DMS 273 treated with DMSO at 0.1 percent for 48 hours (cell line): ENCODE data around the gene SEMA6B.
A peak's percentile ranks its signal among the peaks of the same experiment; 100 is the strongest.
"Not testable (repeated sequence)": the region's sequence is repeated elsewhere in the genome, so short reads cannot be mapped to it uniquely, and the experiment has no call there.

Experiments used
- DNase-seq: peaks from one replicate; lab custom pipeline; 2025; lab: John Stamatoyannopoulos, UW

SEMA6B gene

GRCh38 chr19:4547303-4548237 lies 11.9 kb downstream of the SEMA6B start:
- DNase-seq = no peak

- DNase-seq = no peak
Observed at GRCh38 chr19:4543842-4544647, 15.4 kb downstream of the SEMA6B start.

DNA sequence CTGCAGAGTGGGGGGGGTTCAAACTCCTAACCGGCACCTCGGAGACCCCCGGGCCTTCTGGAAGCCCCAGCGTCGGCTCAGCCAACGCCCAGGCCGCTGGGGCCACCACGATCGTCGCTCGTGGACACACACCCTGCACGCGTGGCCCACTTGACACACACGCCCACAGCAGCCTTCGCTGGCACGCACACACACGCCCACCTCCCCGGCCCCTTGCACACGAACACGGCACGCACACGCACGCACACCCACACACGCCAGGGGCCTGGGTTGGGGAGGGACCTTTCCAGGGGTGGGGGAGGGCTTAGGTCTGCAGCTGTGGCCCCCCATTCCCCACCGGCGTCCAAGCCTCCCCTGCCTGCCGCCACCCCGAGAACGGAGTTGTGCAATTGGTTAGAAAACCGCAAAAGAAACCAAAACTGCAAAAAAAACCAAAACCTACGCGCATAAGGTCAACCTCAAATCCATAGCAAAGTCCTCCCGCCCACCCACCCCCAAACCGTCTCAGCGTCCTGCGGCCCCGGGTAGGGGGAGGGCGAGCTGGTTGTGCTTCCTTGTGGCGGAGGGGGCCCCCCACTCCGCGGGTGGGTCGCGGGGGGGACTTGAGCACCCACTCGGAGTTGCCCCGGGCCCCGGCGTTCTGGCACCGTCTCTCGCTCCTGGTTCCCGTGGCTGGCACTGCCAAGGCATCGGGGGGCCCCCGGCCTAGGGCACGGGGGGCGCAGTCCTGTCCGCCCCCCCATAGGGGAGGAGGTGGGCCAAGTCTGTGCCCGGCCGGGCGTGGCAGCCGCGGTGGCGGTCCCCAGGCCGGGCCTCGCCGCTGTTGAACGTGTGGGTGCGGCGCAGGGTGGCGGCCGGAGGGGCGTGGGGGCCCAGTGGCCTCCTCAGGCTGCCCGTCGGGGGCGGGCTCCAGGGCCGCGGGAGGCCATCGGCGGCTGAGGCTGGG lies 16.3 kb downstream of the SEMA6B start:
- no peak for DNase-seq

DNA sequence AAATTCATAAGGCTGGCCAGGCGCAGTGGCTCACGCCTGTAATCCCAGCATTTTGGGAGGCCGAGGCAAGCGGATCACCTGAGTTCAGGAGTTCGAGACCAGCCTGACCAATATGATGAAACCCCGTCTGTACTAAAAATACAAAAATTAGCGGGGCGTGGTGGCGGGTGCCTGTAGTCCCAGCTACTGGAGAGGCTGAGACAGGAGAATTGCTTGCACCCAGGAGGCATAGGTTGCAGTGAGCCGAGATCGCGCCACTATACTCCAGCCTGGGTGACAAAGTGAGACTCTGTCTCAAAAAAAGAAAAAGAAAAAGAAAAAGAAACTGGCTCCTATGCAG lies 17.7 kb downstream of the SEMA6B start:
- DNase-seq = not testable (repeated sequence)

DNA sequence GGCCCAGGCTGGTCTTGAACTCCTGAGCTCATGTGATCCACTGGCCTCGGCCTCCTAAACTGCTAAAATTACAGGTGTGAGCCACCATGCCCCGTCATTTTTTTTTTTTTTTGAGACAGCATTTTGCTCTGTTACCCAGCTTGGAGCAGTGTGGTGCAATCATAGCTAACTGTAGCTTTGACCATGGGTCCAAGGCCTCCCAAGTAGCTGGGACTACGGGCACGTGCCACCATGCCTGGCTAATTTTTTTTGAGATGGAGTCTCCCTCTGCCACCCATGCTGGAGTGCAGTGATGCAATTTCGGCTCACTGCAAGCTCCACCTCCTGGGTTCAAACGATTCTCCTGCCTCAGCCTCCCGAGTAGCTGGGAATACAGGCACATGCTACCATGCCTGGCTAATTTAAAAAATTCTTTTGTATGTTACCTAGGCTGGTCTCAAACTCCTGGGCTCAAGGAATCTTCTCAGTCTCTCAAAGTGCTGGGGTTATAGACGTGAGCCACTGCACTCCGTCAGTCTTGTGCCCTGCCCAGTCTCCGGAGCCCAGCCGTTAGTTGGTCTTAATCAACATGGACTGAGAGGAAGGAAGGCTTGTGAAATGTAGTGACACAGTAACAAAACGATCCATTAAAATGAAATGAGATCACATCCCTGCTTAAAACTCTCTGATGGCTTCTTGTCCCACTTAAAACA lies 18.2 kb downstream of the SEMA6B start:
- DNase-seq = no peak

DNA sequence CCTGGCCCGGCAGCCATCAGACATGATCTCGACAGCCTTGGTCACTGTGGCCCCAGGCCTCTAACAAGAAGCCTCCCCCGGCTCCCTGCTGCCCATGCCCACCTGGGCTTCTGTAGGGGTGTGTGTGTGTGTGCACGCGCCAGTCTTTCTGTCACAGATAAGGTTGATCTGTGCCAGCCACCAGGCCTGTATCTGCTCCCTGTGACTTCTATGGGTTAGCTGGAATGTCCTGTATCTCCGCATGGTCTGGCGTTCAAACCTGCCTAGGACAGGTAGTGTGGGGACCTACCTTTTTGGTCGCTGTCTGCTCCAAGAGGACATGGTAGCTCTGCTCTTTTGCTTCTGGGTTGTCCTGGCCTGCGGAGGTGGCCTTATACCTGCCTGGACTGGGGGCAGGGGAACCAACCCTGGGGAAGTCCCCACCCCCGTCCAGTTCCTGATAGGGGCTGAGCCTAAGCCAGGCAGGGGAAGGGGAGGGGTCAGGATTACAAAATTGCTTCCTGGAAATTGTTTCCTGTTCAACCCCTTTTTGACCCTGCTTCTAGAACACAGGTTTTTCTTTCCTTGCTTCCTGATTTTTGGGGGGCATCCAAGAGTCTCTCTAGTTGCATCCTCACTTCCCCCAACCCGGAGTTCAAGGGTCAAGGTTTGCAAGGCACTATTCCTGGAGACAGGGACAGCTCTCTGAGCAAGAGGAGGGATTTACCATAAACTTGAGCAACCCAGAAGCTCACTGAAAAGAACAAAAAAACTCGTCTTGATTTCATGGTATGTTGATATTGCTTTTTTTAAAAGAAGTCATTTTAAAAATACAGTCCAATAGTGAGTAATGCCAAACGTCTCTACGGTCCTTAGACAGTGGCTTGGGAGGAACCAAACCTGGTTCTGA lies 19.5 kb downstream of the SEMA6B start, which contains the start of gene LRG1:
Gene LRG1, minus strand, starts transcription at position 344 of the 889 bp plus-strand sequence. Its CDS starts 23 bp downstream, at position 321.
- DNase-seq = no peak

- no peak for DNase-seq
Observed at GRCh38 chr19:4539169-4539692, 20.3 kb downstream of the SEMA6B start.

GRCh38 chr19:4538601-4538954 lies 20.9 kb downstream of the SEMA6B start:
- DNase-seq = no peak

DNA sequence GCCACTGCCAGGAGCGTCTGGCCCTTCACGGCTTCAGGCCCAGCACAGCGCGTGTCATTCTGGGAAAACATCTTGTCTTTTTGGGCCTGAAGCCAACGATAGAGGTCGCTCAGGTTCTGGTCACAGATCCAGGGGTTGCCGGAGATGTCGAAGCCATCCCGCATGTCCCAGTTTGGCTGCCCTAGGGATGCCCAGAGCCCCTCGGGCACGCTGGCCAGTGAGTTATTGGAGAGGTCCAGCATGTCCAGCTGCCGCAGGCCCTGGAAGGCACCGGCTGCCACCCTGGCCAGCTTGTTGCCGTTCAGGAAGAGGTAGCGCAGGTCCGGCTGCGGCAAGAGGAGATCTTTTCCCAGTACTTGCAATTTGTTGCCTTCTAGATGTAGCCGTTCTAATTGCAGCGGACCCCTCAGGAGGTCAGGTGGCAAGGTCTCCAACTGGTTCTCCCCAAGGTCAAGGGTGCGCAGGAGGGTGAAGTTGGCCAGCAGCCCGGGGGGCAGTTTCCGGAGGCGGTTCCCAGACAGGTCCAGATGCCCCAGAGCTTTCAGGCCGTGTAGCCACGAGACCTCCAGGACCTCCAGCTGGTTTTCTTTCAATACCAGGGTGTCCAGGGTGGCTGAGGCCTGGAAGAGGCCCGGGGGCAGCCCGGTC lies 21.4 kb downstream of the SEMA6B start:
- DNase-seq = no peak

- DNase-seq = no peak
Observed at GRCh38 chr19:4536798-4537197, 22.7 kb downstream of the SEMA6B start.

DNA sequence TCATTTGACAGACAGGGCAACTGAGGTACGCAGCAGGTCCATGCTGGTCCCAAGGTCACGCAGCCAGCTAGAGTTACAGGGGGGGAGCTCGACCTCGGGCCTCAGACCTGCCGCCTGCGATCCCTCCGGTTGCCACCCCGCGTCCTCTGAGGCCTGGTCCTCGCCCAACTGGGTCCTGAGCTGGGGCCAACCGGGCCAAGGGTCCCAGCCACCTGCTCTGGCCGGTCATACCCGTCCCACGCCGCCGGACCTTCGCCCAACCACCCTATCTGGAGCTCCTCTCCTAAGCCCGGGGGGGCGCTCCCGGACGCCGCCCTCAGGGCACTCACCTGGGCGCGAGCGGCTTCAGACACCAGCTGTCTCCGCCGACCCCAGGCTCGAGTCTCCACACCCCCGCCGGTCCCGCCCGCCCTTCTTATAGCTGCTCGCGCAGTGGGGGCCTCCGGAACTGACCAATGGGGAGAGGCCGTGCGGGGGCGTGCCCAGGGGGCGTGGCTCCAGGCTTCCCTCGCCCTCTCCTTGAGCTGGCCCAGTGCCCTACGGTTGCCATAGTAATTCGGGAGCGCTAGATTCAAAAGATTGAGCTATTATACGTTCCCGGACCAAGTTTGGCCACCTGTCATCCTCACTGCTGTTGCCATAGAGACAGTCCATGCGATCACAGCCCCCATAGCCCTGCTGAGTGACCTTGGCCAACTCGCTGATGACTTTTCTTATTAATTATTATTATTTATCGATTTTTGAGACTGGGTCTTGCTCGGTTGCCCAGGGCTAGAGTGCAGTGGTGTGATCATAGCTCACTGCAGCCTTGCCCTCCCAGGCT lies 24.4 kb downstream of the SEMA6B start, which contains the start of gene PLIN5:
Gene PLIN5, minus strand, starts transcription at position 389 of the 823 bp plus-strand sequence. CDS start 1,150 bp downstream, outside the sequence.
- DNase-seq = peak; percentile 87

- DNase-seq = no peak
Observed at GRCh38 chr19:4533835-4534424, 25.6 kb downstream of the SEMA6B start.

DNA sequence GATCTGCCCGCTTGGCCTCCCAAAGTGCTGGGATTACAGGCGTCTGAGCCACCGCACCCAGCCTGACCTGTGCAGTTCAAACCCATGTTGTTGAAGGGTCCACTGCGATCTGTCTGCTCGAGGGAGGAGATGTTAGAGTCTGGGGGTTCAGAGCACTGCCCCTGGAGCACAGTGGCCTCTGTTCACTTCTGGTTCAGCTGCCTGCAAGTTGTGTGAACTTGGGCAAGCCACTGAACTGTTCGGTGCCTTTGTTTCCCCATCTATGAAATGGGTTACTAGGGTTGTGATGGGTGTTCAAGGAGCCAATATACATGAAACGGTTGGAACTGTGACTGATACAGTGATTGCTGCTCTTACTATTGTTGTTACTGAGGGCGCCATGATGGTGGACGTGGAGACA lies 26.1 kb downstream of the SEMA6B start:
- no peak for DNase-seq

- DNase-seq = no peak
Observed at GRCh38 chr19:4531562-4532165, 27.8 kb downstream of the SEMA6B start.

DNA sequence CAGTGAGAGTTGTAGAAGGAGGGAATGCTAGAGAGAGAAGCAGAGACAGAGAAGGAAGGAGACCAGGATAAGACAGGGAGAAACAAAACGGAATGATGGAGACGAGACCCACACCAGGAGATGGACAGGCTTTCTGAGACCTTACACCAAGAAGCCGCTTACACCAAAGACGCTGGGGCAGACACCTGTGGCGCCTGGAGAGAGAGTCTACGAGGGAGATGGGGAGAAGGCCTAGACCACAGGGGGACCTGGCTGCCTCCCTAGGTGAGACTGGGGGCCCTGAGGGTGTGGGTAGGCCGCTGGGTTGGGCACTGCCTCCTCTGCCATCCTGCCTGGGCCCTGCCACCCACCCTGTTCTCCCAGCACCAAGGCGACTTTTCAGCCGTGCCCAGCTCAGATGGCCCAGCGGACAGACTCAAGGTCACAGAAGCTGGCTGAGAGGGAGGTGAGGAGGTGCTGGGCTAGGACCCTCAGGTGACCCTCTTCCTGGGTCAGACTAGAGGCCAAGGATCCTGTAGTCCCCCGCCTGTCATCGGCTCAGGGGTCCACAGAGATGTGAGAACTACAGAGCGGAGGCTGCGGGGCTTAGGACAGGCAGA lies 29.5 kb downstream of the SEMA6B start:
- DNase-seq = no peak

GRCh38 chr19:4528843-4529242 lies 30.6 kb downstream of the SEMA6B start:
- DNase-seq = no peak

DNA sequence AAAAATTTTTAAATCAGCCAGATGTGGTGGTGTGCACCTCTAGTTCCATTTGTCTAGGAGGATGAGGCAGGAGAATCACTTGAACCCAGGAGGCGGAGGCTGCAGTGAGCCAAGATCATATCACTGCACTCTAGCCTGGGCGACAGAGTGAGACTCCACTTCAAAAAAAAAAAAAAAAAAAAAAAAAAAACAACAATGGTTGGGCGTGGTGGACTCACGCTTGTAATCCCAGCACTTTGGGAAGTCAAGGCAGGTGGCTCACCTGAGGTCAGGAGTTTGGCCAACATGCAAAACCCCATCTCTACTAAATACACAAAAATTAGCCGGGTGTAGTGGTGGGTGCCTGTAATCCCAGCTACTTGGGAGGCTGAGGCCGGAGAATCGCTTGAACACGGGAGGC lies 32.1 kb downstream of the SEMA6B start:
- DNase-seq = not testable (repeated sequence)
